ENCODE results near the gene NCBP1.
A peak's percentile ranks its signal among the peaks of the same experiment; 100 is the strongest.
"Not testable (repeated sequence)": the region's sequence is repeated elsewhere in the genome, so short reads cannot be mapped to it uniquely, and the experiment has no call there.

NCBP1 gene, protein sequence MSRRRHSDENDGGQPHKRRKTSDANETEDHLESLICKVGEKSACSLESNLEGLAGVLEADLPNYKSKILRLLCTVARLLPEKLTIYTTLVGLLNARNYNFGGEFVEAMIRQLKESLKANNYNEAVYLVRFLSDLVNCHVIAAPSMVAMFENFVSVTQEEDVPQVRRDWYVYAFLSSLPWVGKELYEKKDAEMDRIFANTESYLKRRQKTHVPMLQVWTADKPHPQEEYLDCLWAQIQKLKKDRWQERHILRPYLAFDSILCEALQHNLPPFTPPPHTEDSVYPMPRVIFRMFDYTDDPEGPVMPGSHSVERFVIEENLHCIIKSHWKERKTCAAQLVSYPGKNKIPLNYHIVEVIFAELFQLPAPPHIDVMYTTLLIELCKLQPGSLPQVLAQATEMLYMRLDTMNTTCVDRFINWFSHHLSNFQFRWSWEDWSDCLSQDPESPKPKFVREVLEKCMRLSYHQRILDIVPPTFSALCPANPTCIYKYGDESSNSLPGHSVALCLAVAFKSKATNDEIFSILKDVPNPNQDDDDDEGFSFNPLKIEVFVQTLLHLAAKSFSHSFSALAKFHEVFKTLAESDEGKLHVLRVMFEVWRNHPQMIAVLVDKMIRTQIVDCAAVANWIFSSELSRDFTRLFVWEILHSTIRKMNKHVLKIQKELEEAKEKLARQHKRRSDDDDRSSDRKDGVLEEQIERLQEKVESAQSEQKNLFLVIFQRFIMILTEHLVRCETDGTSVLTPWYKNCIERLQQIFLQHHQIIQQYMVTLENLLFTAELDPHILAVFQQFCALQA

DNA sequence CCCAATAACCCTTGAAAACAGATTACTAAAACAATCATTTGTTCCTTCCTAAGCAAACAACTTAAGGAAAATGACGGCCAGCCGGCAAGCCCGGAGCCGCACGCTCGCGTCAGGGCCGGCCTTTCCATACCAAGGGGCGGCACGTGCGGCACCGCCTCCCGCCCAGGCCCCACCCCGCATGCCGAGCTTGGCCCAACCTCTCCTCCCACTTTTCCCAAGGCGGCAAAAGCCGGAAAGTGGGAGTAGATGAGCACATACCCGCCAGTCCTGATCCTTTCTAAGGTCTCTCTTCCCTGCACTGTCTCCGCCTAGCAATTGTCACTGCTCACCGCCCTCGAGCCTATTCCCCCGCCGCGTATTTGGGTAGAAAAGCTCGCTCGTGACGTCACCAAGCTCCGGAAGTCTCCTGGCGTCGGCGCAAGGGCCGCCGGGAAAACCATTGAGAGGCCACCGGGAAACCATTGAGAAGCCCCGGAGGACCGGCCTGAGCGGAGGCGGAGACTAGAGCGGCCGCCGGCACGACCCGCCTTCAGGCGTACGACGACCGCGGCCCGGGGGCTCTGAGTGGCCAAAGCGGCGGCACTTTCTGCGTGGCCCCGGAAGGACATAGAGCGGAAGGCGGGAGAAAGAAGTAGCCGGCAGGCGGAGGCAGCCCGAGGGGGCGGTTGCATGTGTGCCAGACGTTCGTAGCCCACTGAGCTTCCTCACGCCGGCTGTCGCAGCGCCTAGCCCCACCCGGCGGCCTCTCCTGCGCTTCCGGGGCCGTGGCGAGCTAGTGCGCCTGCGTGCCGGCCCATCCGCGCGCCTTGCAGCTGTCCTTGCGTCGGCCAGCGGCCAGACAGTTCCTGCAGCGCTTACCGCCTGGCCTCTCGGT lies at the start of gene NCBP1, which contains the start of gene TSTD2:
TSS of gene NCBP1 (plus strand) at position 837 of the 874 bp plus-strand sequence. CDS start 61 bp downstream, outside the sequence.
TSS of gene TSTD2 (minus strand) at position 384 of the 874 bp plus-strand sequence. CDS start 5,806 bp downstream, outside the sequence.
- DNase-seq (ENCODE audit: low read depth in 2 of 2, low spot score in 1 of 2) = peak; percentile 93

DNA sequence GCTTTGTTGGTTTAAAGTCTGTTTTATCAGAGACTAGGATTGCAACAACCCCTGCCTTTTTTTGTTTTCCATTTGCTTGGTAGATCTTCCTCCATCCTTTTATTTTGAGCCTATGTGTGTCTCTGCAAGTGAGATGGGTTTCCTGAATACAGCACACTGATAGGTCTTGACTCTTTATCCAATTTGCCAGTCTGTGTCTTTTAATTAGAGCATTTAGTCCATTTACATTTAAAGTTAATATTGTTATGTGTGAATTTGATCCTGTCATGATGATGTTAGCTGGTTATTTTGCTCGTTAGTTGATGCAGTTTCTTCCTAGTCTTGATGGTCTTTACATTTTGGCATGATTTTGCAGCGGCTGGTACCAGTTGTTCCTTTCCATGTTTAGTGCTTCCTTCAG lies 48.8 kb upstream of the NCBP1 start:
- not testable (repeated sequence) for DNase-seq (ENCODE audit: low read depth in 2 of 2, low spot score in 1 of 2)

- DNase-seq (ENCODE audit: low read depth in 2 of 2, low spot score in 1 of 2) = not testable (repeated sequence)
Observed at GRCh38 chr9:97586909-97587308, 46.7 kb upstream of the NCBP1 start.

- DNase-seq (ENCODE audit: low read depth in 2 of 2, low spot score in 1 of 2) = no peak
Observed at GRCh38 chr9:97591535-97591934, 42.1 kb upstream of the NCBP1 start.

DNA sequence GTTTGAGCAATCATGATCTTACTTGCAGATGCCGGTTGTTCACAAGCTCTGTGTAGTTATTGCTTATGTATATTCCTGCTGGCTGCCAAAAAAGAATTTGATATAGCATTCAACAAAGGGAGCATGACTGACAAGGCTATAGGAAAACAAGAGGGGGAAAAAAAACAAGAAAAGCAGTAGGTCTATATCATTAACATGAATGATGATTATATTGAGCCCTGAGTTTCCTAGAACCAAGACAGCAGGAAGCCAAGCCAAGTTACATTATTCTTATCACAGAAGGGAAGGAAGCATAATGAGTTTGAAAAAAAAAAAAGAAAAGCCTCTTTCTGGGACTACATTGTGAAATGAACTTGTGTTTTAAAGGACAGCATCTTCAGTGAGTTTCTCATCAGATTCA lies 41.5 kb upstream of the NCBP1 start:
- no peak for DNase-seq (ENCODE audit: low read depth in 2 of 2, low spot score in 1 of 2)

GRCh38 chr9:97593960-97594359 lies 39.7 kb upstream of the NCBP1 start:
- DNase-seq (ENCODE audit: low read depth in 2 of 2, low spot score in 1 of 2) = no peak

GRCh38 chr9:97594381-97594921 lies 39.2 kb upstream of the NCBP1 start:
- DNase-seq (ENCODE audit: low read depth in 2 of 2, low spot score in 1 of 2) = no peak

DNA sequence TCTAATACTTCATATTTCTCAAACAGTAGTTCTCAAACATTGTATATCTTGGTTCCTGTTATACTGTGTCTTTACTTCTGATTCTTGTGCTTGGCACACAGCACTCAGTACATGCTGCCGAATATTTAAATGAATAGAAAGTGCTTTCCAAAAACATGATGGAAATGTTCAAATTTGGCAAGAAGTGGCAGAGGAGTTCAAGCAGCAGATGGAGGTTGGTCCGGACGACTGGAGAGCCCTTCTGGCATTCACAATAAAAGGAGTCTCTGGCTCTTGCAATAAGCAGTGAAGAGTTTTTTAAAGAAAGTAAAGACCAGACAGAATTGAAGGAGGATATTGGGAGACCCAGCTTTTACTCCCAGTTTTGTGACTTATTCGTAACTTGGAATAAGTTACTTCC lies 36.7 kb upstream of the NCBP1 start:
- no peak for DNase-seq (ENCODE audit: low read depth in 2 of 2, low spot score in 1 of 2)

- peak; percentile 13 to 34 for DNase-seq (ENCODE audit: low read depth in 2 of 2, low spot score in 1 of 2)
Observed at GRCh38 chr9:97598461-97599288, 34.9 kb upstream of the NCBP1 start.

- no peak for DNase-seq (ENCODE audit: low read depth in 2 of 2, low spot score in 1 of 2)
Observed at GRCh38 chr9:97599314-97599846, 34.2 kb upstream of the NCBP1 start.

DNA sequence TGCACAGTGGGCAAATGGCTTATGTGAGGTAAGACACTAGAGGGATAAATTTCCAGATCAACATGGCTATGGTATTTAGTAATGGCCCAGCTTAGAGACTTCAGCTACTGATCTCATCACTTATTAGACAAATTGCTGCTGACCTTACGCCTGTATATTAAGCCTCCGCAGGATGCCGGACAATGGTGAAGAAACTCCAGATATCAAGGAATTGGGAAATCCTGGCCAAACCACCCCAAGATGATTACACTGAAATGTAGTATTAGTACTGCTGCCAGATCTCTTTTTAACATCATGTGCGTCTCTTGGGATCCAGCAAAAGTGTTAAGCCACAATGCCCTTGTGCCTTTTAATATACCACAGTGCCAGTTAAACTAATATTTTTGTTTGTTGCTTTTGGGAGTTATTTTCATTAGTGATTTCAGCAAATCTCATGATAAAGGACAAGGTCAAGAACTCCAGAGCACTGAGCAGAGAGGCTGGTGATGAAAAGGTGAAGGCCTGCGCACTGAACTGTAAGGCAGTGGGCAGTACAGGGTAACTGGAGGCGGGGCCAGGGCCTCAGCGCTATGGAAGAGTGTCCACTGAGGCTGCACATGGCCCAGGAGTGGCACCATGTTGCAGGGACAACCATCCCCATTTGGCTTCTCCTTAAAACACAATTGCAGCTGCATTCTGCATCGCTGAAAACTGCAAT lies 32.9 kb upstream of the NCBP1 start:
- DNase-seq (ENCODE audit: low read depth in 2 of 2, low spot score in 1 of 2) = no peak

GRCh38 chr9:97601228-97601898 lies 32.3 kb upstream of the NCBP1 start:
- DNase-seq (ENCODE audit: low read depth in 2 of 2, low spot score in 1 of 2) = no peak

GRCh38 chr9:97602430-97602829 lies 31.2 kb upstream of the NCBP1 start:
- no peak for DNase-seq (ENCODE audit: low read depth in 2 of 2, low spot score in 1 of 2)

- DNase-seq (ENCODE audit: low read depth in 2 of 2, low spot score in 1 of 2) = no peak
Observed at GRCh38 chr9:97604901-97605645, 28.5 kb upstream of the NCBP1 start.

GRCh38 chr9:97615439-97616072 lies 18.1 kb upstream of the NCBP1 start:
- DNase-seq (ENCODE audit: low read depth in 2 of 2, low spot score in 1 of 2) = peak; percentile 11 to 25

- no peak for DNase-seq (ENCODE audit: low read depth in 2 of 2, low spot score in 1 of 2)
Observed at GRCh38 chr9:97617939-97618416, 15.6 kb upstream of the NCBP1 start.

- DNase-seq (ENCODE audit: low read depth in 2 of 2, low spot score in 1 of 2) = not testable (repeated sequence)
Observed at GRCh38 chr9:97620063-97620462, 13.6 kb upstream of the NCBP1 start.
